Mucosa of gallbladder (tissue), 1 donor: ENCODE results near the gene PLPP1. TPM values are rescaled to one million over a fixed set of nuclear protein-coding genes. Genes with fewer than 3 reads are reported as not detected.
"Not testable (repeated sequence)": the region's sequence is repeated elsewhere in the genome, so short reads cannot be mapped to it uniquely, and the experiment has no call there.

Experiments
- DNase-seq: peaks from one replicate; pipeline ENCODE4 v3.0.0-alpha.2; 2020; ENCODE audit warnings: low spot score
- total RNA-seq: library from RNA; stranded (reverse); gene quantifications from one replicate; pipeline ENCODE4 v1.2.1, GENCODE V29; 2021
- donor health status: DM: no; HTN: no; CAD: no.

Gene PLPP1
- total RNA-seq, 1 donor from 2014 or later: 146 TPM

DNA sequence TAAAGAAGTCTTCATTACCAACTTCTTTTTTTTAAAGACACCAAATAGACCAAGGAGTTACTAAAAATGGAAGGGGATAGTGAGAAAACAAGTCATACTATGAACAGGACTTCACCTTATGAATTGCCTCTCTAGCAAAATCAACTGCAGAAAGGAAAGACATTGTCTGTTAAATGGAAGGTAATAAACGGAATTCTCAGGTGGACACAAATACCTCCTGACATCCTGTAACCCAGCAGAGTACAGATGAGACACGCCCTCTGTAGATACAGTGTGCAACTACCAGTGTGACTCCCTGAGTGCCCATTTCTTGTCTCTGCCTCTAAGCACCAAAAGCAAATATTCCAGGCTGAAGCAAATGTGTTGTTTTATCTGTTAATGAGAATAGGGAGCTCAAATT is 12.2 kb upstream of the PLPP1 start:
- DNase-seq: no peak

DNA sequence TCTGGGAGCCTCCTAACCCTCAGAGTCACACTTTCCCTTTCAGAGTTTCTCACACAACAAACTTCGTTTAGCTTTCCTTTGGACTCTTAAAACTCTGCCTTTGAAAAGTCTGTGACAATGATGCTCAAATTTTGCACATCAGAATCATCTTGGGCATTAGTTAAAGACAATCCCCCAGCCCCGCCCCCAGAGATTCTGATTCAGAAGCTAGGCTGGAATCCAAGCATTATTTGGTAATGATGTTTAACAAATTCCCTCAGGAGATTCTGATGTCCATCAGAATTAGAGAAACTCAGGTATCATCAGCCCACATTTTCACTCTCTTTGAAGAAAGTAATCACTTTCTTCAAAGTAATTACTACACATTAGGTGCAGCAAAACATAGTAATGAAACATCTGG is 9.6 kb upstream of the PLPP1 start:
- DNase-seq: no peak

DNA sequence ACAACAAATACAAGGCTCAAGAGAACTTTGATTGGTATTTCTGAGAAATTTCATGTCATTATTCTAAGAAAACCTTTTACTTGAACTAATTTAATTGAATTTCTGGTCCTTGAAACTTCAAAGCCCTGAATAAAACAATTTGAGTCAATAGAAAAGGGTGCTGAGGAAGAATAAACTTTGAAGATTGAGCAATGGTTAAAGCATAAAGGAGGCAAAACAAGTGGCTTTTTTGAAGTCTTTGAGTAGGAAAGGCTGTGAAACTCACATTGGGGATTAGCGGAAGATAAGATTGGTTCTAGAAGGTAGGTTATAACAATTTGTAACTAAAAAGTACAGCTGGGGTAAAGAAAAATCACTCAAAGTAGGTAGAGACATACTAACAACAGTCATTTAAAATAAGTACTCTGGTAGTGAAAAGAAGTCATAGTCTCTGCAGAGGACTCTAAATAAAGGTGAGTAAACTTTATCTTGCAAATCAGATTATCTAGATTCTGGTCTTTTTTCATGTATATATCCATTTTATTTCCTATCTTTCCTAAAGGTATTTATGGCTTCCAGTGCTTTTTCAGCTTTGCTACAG is 6.4 kb upstream of the PLPP1 start:
- no peak for DNase-seq

DNA sequence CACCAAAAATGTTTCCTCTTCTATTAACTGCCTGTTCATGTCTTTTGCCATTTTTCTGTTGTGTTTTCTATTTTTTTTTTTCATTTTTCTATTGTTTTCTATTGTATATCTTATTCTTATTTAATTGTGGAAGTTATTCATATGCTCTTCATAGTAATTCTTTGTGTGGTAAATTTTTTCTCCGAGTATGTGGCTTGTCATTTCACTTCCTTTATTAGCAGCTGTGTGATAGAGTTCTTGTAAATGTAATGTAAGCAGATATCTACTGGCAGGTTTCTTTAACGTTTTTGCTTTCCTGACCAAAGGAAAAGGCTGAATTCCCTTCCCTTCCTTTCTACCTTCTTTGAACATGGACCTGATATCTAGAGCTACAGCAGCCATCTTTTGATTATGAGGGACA is 5.8 kb upstream of the PLPP1 start:
- no peak for DNase-seq

DNA sequence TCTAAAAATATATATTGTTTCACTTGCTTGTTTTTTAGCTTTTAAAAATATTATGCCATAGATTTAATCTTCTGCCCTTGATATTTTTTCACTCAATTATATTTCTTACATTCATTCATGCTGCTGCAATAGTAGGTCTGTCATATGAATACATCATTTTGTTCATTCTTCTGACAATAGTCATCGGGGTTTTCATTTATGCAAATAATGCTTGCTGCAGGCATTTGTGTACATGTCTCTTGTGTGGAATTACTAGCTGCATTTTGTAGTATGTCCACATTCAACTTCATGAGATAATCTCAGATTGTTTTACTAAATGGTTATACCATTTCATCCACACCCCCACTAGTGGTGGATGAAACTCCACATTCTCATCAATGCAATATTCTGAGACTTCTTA is 5.3 kb upstream of the PLPP1 start:
- no peak for DNase-seq

DNA sequence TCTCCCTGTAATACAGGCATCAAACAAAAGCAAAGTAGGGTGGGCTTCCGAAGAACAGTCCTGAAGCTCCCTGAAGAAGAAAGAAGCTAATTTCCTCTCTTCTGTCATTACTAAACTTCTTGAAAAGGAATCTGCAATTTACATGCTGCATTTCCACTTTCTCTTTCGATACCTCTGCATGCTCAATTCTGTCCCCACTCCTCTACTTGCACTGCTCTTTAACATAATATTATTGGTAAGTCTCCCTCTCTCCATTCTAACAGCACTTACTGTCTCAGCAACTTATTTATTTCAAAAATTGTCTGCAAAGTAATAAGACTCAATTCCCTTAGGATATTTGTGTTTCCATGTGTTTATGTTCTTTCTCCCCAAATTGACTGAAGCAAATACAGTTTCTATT is 3.9 kb upstream of the PLPP1 start:
- DNase-seq: no peak

DNA sequence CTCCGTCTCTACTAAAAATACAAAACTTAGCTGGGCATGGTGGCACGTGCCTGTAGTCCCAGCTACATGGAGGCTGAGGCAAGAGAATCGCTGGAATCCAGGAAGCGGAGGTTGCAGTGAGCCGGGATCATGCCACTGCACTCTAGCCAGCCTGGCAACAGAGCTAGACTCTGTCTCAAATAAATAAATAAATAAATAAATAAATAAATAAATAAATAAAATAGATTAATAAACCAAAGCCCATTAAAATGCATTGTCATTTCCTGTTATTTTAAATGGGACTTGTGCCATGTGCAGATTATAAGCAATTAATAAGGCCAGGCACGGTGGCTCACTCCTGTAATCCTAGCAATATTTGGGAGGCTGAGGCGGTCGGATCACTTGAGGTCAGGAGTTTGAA is 2.6 kb upstream of the PLPP1 start:
- not testable (repeated sequence) for DNase-seq

DNA sequence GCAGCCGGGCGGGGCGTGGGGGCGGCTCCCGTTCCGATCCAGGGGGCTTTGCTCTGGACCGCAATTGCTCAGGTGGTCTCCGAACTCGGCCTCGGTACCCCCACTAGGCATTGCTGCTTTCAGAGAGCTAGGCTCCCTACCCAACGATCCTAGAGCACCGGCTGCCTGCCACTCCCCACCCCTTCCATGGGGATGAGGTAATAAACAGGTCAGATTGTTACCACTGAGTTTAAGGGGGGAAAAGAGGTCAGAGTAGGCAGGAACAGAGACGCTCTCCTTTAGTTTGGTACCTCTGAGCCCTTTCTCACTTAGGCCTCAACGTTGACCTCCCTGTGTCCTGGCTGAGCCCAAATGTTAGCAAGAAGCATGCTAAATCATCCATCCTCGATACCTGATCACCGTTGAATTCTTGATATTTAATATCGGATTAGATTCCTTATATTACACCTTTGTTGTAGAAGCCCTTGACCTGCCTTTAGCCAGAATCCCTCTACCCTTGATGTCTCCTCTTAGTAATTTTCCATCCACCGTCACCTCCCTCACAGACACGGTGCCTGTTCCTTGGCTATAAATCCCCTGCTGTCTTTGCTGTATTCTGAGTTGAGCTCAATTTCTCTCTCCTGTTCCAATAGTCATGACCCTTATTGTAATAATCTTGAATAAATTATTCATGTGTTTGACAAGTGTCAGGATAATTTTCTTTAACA is 588 bp upstream of the PLPP1 start:
- DNase-seq: no peak

DNA sequence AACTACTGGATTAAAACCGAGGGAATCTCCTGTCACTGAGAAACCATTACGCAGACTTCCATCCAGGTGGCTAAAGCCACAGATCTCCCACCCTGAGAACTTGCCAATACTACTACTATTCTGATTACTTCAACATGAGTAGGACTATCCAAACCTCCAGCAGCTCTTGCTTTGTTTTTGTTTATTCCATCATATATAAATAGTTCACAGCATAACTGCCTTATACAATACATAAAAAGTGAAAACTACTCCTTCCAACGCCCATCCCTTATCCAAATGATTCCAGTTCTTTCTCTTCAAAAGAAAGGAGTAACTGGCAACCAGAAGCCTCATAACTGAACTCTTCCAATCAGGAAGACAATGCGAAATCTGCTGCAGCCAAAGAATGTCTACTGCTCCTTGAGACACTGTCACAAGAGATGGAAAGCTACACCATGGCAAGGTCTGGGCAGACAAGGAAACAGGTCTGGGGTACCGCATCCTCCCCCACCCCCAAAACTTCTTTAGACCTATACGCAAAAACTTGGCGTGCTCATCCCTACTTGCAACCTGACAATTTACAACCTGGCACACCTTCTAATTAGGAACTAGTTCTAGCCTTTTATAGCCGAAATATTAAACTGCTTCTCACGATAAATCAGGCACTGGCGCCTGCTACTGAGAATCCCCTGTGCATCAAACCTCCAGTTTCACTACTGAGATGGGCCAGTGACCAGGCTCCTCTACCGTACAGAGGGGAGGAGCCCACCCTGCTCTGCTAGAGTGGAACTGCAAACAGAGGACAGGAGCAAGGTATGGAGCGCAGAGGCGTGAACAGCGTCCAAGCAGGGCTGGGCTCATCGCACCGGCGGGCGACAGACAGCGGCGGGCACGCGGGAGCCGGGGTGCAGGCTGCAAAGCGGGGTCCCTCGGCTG is 986 bp downstream of the PLPP1 start:
- no peak for DNase-seq

DNA sequence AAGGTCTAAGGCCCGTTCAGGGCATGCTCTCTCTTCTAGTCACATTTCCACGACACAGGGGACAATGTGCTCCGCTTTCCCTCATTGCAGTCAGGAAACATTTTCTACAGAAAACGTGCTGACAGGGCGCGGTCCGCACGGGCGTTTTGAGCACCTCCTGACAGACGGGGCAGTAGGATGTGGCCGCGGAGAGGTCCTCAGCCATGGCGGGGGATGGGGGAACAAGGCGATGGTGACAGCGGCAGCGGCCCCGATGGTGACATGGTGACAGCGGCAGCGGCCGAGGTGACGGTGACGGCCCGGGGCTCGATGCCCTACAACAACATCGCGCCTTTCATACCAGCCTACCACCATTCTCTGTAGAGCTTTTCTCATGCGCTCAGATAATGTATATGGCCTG is 4.1 kb downstream of the PLPP1 start:
- DNase-seq: no peak

DNA sequence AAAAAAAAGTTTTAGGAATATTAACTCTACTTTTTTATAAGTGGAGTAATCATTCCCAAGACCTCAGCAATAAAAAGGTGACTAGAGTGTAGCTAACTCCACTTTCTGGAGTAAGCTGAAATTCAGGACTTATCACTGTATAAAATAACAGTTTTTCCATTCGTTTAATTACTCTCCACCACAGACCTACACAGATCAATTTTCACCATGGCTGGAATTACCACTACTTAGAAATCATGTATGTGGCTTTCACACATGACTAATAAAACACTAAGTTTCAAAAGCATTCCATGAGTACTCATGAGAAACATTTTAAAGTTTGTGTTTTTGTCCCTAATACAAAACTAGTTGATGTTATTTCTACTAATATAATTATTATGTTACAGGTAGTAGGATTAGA is 9.9 kb downstream of the PLPP1 start:
- no peak for DNase-seq

DNA sequence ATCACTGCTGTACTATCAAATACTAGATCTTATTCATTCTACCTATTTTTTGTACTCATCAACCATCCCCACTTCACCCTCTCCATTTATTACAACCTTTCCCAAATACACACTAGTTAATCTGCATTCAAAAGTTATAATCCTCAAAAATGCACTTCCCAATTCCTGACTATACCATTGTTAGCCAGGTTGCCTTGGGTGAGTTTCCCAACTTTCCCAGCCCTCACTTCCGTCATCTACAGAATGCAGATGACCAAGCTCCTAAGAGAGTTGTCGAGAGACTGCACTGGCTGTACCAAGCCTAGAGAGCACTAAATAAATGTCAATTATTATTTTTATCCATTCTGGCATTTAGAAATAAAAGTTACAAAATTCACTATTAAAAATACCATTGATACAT is 11.5 kb downstream of the PLPP1 start:
- no peak for DNase-seq

DNA sequence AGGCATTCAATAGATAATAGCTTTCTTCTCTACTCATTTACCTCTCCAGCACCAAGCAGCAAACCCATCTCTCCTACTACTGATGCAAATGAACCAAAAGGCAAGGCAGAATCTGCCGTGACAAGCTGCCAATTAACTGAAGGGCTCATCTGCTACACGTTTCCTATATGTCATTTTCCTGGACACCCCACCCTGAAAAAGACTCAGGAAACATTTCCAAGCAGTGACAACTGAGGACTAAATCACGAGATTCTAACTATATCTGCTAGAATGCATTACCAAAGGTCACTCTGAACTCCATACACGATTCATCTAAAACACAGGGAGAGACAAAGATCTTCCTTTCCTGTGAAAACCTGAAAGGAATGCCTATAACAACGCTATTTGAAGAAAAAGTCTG is 12.9 kb downstream of the PLPP1 start:
- no peak for DNase-seq

DNA sequence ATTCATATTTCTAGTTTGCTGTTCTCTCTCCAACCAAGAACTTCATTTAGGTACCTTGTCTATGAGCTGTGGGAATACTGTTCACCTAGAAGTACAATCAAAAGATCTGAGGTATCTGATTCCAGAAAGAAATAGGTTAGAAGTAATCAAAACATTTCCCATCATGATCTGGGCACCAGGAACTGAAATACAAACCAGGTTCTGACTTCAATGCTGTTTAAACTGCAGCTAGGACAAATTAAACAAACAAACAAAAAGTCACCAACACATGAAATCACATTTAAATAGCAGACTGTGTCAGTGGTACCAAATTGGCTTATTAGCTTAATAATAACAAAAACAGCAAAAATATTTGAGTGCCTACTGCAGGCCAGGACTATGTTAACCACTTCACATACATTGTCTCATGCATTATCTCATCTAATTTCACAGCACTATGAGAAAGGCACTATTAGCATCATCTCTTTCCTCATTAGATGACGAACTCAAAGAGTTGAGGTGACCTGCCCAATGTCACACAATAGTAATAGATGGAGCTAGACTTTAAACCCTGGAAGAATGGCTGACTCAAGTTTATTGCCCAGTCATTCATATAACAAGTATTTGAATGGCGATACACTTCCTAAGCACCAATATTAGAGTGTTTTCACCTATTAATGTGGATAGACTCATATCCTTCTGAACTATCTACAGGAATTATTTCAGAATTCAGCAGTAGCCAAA is 14.5 kb downstream of the PLPP1 start:
- no peak for DNase-seq

DNA sequence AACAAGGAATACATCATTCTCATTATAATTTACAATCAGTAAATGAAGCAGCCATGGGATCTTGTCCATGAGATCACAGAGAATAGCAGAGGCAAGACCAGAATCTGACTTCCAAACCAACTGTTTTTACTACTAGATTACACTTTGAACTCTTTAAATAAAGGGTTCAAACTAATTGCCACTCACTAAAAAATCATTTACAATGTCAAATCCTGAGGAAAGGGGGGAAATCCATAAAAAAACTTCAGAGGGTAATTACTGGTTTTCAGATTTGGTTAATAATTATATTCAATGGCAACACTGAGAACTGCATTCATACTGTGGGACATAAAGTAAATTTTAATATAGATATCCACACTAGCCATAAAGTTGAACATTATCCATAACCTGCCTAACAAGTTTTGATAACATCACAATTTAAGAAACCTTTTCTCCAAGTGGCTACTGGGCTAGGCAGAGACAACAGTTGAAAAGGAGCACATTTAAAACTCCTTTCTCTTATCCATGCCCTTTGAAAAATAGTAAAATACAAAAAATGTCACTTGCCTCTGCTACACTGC is 15.9 kb downstream of the PLPP1 start:
- DNase-seq: no peak

DNA sequence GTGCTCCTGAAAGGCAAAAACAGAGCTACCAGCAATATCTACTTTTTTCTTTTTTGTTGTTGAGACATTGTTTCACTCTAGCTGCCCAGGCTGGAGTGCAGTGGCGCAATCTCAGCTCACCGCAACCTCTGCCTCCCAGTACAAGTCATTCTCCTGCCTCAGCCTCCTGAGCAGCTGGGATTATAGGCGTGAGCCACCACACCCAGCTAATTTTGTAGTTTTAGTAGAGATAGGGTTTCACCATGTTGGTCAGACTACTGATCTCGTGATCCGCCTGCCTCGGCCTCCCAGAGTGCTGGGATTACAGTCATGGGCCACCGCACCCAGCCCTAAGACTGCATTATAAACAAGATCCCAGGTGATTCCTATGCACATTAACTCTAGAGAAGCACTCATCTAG is 17.0 kb downstream of the PLPP1 start:
- DNase-seq: no peak

DNA sequence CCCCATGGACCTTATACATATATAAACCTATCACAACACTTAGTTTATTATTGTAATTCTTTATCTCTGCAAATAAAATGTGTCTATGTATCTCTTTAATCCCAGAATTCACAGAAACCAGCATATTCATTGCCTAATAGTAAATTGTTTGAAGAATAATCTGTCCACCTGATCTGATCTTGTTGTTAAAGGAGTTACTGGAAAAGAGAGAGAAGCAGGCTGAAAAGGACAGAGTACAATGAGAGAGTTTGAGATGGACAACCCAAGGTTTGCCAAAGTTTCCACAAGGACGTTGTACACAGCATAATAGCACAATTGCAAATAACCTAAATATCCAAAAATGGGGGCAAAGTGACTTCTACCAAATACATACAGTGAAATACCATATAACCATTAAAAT is 23.8 kb downstream of the PLPP1 start:
- DNase-seq: no peak

DNA sequence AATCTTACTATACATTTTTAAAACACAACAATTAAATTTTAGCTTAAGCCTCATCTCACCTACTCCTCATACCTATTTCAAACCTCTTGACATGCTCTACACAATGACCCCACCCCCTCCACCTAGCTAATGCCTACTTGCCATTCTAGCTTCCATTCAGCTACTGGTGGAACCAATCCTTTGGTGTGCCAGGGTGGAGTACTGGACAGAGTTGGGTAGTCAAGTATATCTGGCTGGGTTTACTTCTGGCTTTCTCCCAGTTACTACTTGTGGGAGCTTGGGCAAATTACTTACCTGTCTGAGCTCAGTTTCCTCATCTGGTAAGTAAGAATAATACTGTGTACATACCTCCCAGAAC is 24.3 kb downstream of the PLPP1 start:
- no peak for DNase-seq

DNA sequence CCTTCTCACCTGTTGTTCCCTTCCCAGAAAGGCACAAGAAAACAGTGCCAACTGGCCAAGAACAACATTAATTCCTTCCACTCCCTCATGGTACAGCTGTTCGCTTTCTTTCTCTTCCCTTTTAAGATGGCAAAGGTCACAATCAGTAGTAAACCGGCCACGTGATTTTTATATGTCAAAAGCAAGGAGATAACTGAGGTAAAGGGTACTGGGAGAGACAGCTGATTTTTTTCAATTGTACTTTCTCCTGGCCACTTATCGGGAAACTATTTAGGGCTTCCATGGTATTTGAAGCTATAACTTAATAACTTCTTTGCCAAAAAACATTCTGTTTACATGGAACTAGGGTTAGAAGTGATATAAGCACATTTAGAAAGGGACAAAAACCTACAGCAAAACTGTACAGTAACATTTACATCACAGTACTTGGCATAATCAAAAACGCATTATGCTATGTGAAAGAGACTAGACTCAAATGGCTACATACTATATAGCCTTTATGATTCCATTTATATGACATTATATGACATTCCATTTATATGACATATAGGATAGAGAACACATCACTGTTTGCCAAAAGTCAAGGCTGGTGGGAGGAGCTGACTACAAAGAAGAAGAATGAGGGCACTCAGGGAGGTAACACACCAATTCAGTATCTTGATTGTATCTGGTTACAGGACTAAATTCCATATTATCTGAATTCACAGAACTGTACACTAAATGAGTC is 24.8 kb downstream of the PLPP1 start:
- no peak for DNase-seq

DNA sequence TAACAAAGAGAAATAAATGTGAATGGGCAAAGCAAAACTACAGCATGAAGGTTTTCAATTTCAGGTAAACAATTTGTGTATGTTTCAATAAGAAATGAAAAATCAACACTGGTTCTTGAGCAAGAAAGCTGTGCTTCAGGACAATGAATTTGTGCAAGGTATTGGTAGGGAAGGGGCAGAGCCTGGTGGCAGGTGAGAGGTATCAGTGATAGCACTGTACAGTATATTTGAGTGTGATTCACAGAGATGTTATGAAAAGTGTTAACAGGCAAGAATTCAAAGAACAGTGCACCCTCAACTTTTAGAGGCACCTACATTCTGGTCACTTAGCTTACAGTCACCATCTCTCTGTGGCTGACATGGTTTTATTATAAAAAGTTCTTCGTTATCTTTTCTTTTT is 25.7 kb downstream of the PLPP1 start:
- no peak for DNase-seq

DNA sequence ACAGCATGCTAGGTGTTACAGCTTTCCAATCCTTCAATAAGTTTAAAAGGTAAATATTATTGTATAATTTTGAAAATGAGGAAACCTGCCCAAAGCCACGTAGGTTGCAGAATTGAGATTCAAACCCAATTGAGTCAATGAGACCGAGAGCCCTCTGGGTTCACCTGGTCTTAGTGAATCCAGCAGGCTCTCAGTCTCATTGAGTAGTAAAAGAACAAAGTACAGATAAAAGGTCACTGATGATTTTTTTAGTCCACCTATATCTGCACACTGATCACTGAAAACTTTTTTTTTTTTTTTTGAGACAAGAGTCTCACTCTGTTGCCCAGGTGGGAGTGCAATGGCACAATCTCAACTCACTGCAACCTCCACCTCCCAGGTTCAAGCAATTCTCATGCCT is 27.2 kb downstream of the PLPP1 start:
- no peak for DNase-seq
